Motor neuron (in vitro differentiated cells): ENCODE measurements around the gene HTR4. TPM values are rescaled to one million over a fixed set of nuclear protein-coding genes. Genes with fewer than 3 reads are reported as not detected.

Experiments used
- ATAC-seq, 8 experiments: fragments of 200-7000 bp; cut with Tn5 transposase; replicated peaks in 6 of 8; 2 replicates each; pipeline ENCODE4 v1.8.0; 2021; ENCODE audit warnings: mild to moderate bottlenecking in 8 of 8, moderate library complexity in 8 of 8
- H3K27ac ChIP-seq, 2 donors: fragments of 250-450 bp; sonication (Bioruptor Pico); 2 replicates each; pipeline ENCODE4 v1.9.0; 2021; ENCODE audit warnings: antibody characterized with exemption in 2 of 2, mild to moderate bottlenecking in 2 of 2, moderate library complexity in 1 of 2
- H3K4me1 ChIP-seq, 2 donors: fragments of 250-450 bp; sonication (Bioruptor Pico); replicated peaks in 1 of 2; 2 replicates each; pipeline ENCODE4 v1.6.1; 2021; ENCODE audit warnings: antibody characterized with exemption in 2 of 2, mild to moderate bottlenecking in 2 of 2, moderate library complexity in 1 of 2
- H3K4me3 ChIP-seq, 5 donors: fragments of 250-450 bp; sonication (Bioruptor Pico); 2 replicates each; pipeline ENCODE4 v1.9.0; 2021; ENCODE audit warnings: antibody characterized with exemption in 5 of 5, mild to moderate bottlenecking in 5 of 5, moderate library complexity in 4 of 5
- WGBS, 10 experiments: fragments of 450-650 bp; shearing (Covaris generic); methylation state at CpG; one replicate each; pipeline ENCODE4 v1.0.0; 2022; 5-methylcytosine and 5-hydroxymethylcytosine counted together
- in situ Hi-C, 9 experiments: fragments of 400-800 bp; cut with MboI; loops; one replicate each; pipeline ENCODE4 v1.15.0; 2021; ENCODE audit warnings: low sequenced_read_pairs in 9 of 9, low pct_unique_long_range_greater_than_20kb in 2 of 9; ENCODE audit not compliant: unreplicated experiment in 9 of 9
- total RNA-seq, 8 experiments: library from RNA; unstranded; fragments of 300-600 nt; gene quantifications; 2 replicates each; pipeline versions ENCODE4 v1.2.3 to v1.2.4, GENCODE V29; 2022

The HTR4 gene
- total RNA-seq, 8 experiments from 2014 or later, result 0.13 to 0.81 (median 0.19) TPM; not detected in 2

DNA sequence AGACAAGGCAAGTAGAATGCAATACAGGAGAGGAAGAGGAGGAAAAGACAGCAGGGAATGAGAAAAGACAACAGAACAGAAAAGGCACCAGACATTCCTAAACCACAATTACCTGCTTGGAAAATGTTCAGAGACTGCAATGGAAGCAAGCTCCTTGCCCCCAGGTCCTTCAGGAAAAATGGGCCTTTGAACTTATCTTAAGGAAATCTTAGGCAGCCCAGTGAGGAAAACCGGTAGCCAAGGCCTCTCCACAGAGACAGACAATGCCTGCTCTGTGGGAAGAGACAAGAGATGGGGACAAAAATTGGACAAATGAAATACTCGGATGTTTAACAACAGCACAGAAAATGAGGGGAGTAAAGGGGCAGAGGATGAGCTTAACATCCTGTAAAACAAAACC is 31.2 kb downstream of the HTR4 start:
- in situ Hi-C loops, result no loop called here
- H3K27ac ChIP-seq, result no peak overlapping the region
- H3K4me3 ChIP-seq, result no peak overlapping the region
- no peaks in the 10 kb centered on the region for H3K4me1 ChIP-seq
- WGBS, 10 experiments, result 7 to 90% (median 76%) methylated on average over 1 to 2 of the region's 2 CpGs; no CpG with 5 or more reads in 1 of the 10 experiments
- ATAC-seq, result no peak

DNA sequence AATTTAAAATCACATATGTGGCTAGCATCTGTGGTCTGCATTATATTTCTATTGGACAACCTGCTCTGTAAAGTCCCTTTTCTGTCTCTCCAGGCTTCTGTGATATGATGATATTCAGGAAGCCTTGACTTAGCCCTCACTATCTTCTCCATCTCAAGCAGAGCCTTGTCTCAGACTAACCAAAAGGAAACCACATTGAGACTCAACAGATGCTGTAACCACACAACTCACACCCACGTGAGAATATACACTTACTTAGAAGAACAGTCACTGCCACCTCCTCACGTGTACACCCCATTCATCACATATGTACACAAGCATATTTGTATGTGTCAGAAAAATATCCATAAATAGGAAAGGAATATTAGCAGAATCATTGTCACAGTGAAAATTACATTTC is 33.6 kb downstream of the HTR4 start:
- no peak overlapping the region for H3K27ac ChIP-seq
- no peak for ATAC-seq
- 0 to 44% (median 17%) methylated on average over 1 to 2 of the region's 2 CpGs; no CpG with 5 or more reads in 4 of the 10 experiments for WGBS, 10 experiments
- H3K4me1 ChIP-seq, result no peaks in the 10 kb centered on the region
- in situ Hi-C loops, result no loop called here
- H3K4me3 ChIP-seq, result no peak overlapping the region

DNA sequence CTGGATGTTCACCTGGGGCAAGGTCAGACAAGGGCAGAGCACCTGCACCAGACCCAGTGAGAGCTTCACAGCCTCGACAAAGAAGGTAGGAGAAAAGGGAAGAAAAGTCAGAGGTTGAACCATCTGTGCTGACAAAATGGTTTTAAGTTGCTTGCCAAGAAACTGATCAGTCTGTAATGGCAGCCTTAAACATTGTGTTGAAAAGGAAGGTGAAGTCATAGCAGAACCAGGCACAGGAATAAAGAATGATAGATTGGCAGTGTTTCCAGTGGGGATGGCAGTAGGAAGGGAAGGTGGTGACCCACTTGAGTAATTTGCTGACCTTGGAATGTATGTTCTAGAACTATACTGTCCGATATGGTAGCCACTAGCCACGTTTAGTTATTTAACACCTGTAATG is 34.2 kb downstream of the HTR4 start:
- in situ Hi-C loops, result no loop called here
- ATAC-seq, result no peak
- 8 to 93% (median 70%) methylated on average over 1 to 3 of the region's 3 CpGs for WGBS, 10 experiments

DNA sequence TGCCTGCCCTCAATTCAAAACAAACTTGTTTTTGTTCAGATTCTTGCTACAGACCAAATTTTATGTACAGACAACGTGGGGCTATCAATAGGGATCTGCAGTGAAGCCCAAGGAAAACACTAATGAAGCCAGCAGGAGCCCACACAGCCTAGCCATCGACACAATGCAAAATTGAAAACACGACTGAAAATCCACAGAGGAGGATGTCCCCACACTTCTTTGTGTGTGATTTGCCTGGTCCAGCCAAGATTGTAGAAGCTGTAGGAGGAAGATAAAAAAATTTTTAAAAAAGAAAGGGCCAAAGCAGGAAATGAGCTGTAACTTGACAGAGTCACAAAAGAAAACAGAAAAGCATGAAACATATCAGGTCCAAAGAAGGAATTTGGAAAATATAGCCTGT is 34.8 kb downstream of the HTR4 start:
- ATAC-seq, result no peak
- Histone ChIP-seq H3K27ac (no peak overlapping the region), H3K4me3 (no peak overlapping the region), H3K4me1 (no peaks in the 10 kb centered on the region)
- 0 to 100% (median 50%) methylated on average over 1 to 3 of the region's 3 CpGs for WGBS, 10 experiments
- in situ Hi-C loops, result no loop called here

More for the DNA sequence above, 34.2 kb downstream of the HTR4 start:
- H3K4me1 ChIP-seq, result no peaks in the 10 kb centered on the region
- no peak overlapping the region for H3K4me3 ChIP-seq
- no peak overlapping the region for H3K27ac ChIP-seq

DNA sequence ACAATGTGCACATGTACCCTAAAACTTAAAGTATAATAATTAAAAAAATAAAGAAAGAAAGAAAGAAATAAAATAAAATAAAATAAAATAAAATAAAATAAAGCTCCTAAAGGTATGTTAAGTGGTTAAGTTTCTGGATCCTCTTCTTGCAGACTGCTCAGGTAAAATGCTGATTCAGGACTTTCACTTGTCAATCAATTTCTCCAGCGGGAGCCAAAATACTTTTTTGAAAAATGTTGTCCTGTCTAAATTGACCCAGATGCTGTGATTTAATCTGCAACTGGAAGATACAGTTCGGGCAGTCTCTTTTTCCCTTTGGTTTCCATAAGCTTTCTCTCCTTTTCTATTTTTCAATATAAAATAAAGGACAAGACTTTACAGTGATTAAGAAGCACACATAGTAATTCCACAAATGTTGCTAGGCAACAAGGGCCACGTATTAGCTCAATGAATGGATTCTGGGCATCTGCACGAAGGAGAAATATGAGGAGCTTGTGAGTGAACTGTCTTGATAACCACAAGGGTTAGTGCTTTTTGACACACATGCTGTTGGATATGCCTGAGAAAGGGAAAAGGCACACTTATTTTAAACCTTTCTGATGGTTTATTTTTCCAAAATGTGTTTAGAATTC is 38.6 kb downstream of the HTR4 start:
- in situ Hi-C loops, result no loop called here
- ATAC-seq, result peak in 1 of 8 experiments; percentile 31
- 7 to 69% (median 31%) methylated on average over 2 to 4 of the region's 4 CpGs for WGBS, 10 experiments
- H3K4me1 ChIP-seq, result no peaks in the 10 kb centered on the region
- H3K27ac ChIP-seq, result no peak overlapping the region
- H3K4me3 ChIP-seq, result no peak overlapping the region

DNA sequence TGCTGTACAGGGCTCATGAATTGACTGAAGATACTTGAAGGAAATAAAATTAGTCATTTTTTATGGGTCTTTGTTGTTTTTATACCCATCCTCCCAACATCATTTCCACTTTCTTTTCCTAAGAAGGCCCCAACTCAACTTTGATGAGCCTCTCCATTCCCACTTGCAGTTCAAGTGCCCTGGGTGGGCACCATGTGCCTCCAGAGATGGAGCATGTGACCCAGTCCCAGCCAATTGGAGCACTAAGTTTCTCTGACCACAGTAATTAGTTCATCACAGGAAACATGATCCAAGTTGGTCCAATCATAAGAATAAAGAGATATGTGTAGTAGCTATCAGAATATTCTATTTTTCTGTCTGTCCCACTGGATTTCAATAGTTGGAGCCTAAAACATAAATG is 46.9 kb downstream of the HTR4 start:
- Histone ChIP-seq H3K4me1 (no peaks in the 10 kb centered on the region), H3K27ac (no peak overlapping the region), H3K4me3 (no peak overlapping the region)
- no peak for ATAC-seq
- in situ Hi-C loops, result no loop called here

DNA sequence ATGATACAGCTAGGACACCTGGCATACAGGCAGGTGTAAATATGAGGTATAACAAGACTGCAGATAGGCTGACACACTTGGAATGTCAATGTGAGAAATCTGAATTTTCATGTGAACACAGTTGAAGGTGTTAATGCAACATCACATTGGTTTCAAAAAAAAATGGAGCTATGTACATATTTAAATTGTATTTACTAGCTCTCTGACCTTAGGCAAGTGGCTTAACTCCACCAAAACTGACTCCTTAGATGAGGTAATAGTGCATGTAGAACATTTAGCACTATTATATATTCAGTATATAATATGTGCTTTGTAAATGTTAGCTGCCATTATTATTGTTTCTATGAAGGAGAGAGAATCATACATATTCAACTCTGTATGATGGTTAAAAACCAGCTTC is 48.0 kb downstream of the HTR4 start:
- no peaks in the 10 kb centered on the region for H3K4me1 ChIP-seq
- in situ Hi-C loops, result no loop called here
- H3K27ac ChIP-seq, result no peak overlapping the region
- ATAC-seq, result peak in 3 of 8 experiments; percentile 33 to 64 (median 61)
- H3K4me3 ChIP-seq, result no peak overlapping the region

DNA sequence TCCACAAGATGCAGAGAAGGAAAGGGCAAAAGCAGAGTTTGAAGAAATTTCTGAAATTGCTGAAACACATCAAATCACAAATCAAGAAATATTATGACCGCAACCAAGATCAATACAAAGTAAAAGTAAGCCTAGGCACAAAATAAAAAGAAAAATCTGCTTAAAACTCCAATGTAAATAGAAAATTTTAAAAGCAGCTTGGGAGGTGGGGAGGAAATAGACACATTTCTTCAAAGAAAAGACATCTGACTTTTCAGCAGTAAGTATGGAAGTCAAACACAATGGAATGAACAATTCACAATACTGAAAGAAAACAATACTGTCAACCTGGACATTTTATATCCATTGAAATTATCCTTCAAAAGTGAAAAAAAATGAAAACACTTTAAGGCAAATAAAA is 55.1 kb downstream of the HTR4 start:
- Histone ChIP-seq H3K27ac (no peak overlapping the region), H3K4me1 (no peaks in the 10 kb centered on the region), H3K4me3 (no peak overlapping the region)
- ATAC-seq, result no peak
- 17 to 100% (median 93%) methylated on average over 1 of the region's 1 CpG; no CpG with 5 or more reads in 1 of the 10 experiments for WGBS, 10 experiments
- in situ Hi-C loops, result no loop called here

DNA sequence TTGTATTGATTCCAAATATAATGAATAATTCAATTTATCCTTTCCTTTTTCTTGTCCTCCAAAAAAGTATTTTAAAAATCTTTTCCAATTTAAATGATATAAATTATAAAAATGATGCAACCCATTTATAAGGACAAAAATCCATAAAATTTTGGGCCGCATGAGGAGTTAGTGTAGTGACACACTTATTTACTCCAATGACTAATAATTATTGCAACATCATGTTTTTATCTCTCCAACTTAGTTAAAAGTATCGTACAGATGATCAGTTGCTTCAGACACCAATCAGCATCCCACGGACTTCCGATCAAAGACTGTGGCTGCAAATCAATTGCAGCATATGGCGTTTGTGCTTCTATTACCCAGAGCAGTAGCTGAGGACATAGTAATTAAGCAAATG is 58.6 kb downstream of the HTR4 start:
- in situ Hi-C loops, result no loop called here
- Histone ChIP-seq H3K27ac (no peak overlapping the region), H3K4me3 (no peak overlapping the region), H3K4me1 (no peaks in the 10 kb centered on the region)
- no peak for ATAC-seq
- WGBS, 10 experiments, result 52 to 100% (median 90%) methylated on average over 1 to 5 of the region's 5 CpGs

DNA sequence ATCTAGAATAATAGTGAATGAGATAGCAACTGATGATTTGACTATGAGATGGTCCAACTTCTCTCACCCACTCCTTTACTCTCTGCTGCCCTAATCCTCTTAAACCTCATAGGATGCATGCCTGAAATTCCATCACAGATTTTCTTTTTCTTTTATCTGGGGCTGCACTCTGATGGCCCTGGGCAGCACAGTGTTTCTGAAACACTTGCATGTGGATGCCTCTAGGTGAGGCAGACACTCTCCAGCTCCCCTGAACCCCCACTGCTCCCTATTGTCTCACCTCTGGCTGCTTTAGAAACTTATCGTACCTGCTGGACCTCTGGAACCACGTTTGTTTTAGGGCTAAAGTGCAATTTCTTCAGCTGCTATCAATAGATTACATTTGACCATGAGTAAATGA is 67.5 kb downstream of the HTR4 start:
- Histone ChIP-seq H3K27ac (no peak overlapping the region), H3K4me1 (no peaks in the 10 kb centered on the region), H3K4me3 (no peak overlapping the region)
- in situ Hi-C loops, result no loop called here
- 0 to 50% (median 27%) methylated on average over 1 to 2 of the region's 2 CpGs; no CpG with 5 or more reads in 6 of the 10 experiments for WGBS, 10 experiments
- no peak for ATAC-seq

DNA sequence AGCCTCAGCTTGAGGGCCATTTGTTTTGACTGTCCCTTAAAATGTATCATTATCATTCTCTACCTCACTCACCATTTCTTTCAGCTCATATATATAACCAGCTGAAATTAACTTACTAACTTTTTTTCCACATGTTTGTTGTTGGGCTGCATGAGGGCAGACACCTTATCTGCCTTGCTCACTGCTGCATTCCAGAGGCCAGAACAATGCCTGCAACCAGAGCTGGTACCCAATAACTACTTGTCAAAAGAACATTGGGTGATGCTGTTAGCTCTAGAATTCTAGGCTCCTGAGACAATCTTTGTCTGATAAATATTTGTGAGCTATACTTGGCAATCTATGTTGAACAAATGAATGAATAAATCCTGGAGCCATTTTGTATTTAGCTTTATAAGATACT is 68.3 kb downstream of the HTR4 start:
- ATAC-seq, result no peak
- H3K27ac ChIP-seq, result no peak overlapping the region
- no peak overlapping the region for H3K4me3 ChIP-seq
- H3K4me1 ChIP-seq, result no peaks in the 10 kb centered on the region
- in situ Hi-C loops, result no loop called here

DNA sequence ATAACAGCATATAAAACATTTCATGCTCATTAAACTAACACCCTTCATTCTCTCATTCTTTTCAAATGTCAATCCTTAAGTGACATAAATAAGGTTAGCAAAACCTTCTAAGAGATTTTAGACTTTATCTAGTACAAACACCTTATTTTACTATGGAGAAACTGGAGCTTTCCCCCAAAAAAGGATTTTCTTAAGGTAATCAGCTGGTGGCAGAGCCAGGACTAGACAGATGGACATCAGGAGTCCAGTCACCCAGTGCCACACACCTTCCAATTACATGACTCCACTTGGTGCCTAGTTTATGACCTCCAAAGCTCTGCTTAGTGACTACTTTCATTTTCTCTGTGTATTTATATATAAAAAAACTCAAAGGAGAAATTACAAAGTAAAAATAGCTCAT is 70.2 kb downstream of the HTR4 start:
- Histone ChIP-seq H3K4me1 (no peaks in the 10 kb centered on the region), H3K27ac (no peak overlapping the region), H3K4me3 (no peak overlapping the region)
- ATAC-seq, result no peak
- in situ Hi-C loops, result no loop called here

DNA sequence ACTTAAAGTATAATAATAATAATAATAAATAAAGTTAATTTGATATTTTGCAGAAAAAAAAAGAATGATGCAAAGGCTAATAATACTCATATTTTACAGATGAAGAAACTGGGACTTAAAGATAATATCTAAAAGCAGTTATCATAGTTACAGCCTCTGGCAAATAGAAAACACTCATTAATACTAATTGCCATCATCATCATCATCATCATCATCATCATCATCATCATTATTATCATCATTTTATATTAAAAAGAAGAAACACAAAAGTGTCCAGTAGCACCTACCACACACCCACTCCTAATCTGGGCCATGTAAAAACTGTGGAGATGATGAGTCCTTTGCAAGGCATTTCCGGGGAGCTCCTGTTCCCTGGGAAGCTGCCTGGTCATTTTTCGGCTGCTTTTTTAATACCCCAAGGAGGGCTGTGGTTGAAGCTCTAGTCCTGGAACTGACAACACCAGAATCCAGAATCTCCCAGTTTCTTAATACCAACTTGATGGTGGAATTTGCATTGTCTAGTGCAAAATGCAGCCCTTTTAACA is 70.8 kb downstream of the HTR4 start:
- in situ Hi-C loops, result no loop called here
- no peak for ATAC-seq
- H3K4me3 ChIP-seq, result no peak overlapping the region
- H3K4me1 ChIP-seq, result no peaks in the 10 kb centered on the region
- H3K27ac ChIP-seq, result no peak overlapping the region
- 0 to 100% (median 77%) methylated on average over 1 to 2 of the region's 2 CpGs; no CpG with 5 or more reads in 6 of the 10 experiments for WGBS, 10 experiments

DNA sequence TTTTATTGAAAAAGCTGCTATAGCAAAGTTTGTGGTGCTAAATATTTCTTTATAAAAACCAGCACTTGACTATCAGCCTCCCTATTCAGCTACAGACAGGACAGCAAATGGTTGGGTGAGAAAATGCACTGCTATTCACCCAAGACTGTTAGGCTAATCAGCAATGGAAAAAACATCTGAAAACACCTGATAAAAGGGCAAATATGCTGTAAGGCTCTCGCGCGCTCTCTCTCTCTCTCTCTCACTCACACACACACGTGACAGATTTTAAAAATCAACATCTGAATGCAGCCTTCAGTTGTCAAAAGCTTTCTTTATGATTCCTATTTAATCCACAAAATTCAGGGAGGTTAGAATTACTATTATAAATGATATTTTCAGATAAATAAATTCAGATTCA is 80.2 kb downstream of the HTR4 start:
- Histone ChIP-seq H3K4me1 (no peaks in the 10 kb centered on the region), H3K27ac (no peak overlapping the region), H3K4me3 (no peak overlapping the region)
- in situ Hi-C loops, result no loop called here
- 62 to 100% (median 84%) methylated on average over 1 to 4 of the region's 4 CpGs; no CpG with 5 or more reads in 2 of the 10 experiments for WGBS, 10 experiments
- no peak for ATAC-seq
